BJ (cell line): ENCODE measurements around the gene TM4SF1. TPM values are rescaled to one million over a fixed set of nuclear protein-coding genes. Genes with fewer than 3 reads are reported as not detected.
A peak's percentile ranks its signal among the peaks of the same experiment; 100 is the strongest.
"Not testable (repeated sequence)": the region's sequence is repeated elsewhere in the genome, so short reads cannot be mapped to it uniquely, and the experiment has no call there.

Source experiments
- CTCF ChIA-PET: fragments of 350-600 bp; formaldehyde crosslinking; extraction: SDS; loops from one replicate; lab custom pipeline; 2021; ENCODE audit warnings: antibody characterized with exemption, inconsistent platforms; lab: Yijun Ruan, JAX
- POLR2A ChIA-PET: fragments of 300-600 bp; sonication (Branson Sonifier 250); formaldehyde crosslinking; extraction: SDS; loops from one replicate; lab custom pipeline; 2021; ENCODE audit warnings: antibody characterized with exemption; lab: Charles Lee
- DNase-seq: peaks from one replicate; pipeline ENCODE4 v3.0.0-alpha.2; 2011; ENCODE audit warnings: low read depth
- H3K27me3 ChIP-seq: 2 replicates; pipeline ENCODE4 v1.6.0; 2011; ENCODE audit warnings: low read length; ENCODE audit not compliant: control insufficient read depth, insufficient read depth
- H3K36me3 ChIP-seq: 2 replicates; pipeline ENCODE4 v1.5.1; 2011; ENCODE audit warnings: low read length; ENCODE audit not compliant: control insufficient read depth, insufficient read depth
- H3K4me3 ChIP-seq: 2 replicates; pipeline ENCODE4 v1.5.1; 2011; ENCODE audit warnings: low read depth, mild to moderate bottlenecking, control low read depth, low read length
- polyA plus RNA-seq: library from polyadenylated mRNA; depleted of rRNA; stranded (reverse); fragments of >200 nt; gene quantifications from 2 replicates; pipeline ENCODE4 v1.2.3, GENCODE V29; 2011
- TF ChIP-seq, protein P1 (sequence below): IDR thresholded peaks from 2 replicates; pipeline ENCODE4 v1.5.1; 2011; ENCODE audit warnings: low read depth, mild to moderate bottlenecking, control low read depth, inconsistent platforms, low read length, moderate library complexity; ENCODE audit not compliant: insufficient read depth

TM4SF1 gene
- polyA plus RNA-seq, 1 experiment = 48.0 TPM

DNA sequence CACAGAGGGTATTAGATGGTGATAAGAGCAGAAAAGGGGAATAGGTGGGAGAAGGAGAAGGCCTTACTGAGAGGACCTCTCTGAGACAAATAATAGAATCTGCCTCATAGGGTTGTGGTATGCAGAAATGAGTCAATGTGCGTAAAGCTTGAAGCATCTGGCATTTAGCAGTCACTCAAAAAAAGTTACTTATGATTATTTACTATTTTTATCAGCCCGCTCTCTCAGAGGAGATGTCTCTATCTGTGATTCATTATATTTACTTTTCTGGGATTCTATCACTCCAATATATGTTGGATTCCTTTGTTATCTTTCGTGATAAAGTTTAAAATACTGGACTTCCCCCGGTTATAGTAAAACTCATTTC is 4.6 kb upstream of the TM4SF1 start:
- H3K36me3 ChIP-seq = no peaks in the 10 kb centered on the region
- TF ChIP-seq, protein P1, sequence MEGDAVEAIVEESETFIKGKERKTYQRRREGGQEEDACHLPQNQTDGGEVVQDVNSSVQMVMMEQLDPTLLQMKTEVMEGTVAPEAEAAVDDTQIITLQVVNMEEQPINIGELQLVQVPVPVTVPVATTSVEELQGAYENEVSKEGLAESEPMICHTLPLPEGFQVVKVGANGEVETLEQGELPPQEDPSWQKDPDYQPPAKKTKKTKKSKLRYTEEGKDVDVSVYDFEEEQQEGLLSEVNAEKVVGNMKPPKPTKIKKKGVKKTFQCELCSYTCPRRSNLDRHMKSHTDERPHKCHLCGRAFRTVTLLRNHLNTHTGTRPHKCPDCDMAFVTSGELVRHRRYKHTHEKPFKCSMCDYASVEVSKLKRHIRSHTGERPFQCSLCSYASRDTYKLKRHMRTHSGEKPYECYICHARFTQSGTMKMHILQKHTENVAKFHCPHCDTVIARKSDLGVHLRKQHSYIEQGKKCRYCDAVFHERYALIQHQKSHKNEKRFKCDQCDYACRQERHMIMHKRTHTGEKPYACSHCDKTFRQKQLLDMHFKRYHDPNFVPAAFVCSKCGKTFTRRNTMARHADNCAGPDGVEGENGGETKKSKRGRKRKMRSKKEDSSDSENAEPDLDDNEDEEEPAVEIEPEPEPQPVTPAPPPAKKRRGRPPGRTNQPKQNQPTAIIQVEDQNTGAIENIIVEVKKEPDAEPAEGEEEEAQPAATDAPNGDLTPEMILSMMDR = no peak
- ChIA-PET POLR2A (interaction anchor here (0.6 kb wide), 1 partner anchor 492 kb away, joined by 11 read pairs; no protein-coding TSS in a partner anchor), CTCF (interaction anchor here (0.6 to 1.6 kb wide), 4 partner anchors 9 to 113 kb away, joined by 3 to 6 read pairs (median 4); no protein-coding TSS in a partner anchor)
- no peaks in the 10 kb centered on the region for H3K27me3 ChIP-seq
- H3K4me3 ChIP-seq = no peak overlapping the region
- DNase-seq = no peak

DNA sequence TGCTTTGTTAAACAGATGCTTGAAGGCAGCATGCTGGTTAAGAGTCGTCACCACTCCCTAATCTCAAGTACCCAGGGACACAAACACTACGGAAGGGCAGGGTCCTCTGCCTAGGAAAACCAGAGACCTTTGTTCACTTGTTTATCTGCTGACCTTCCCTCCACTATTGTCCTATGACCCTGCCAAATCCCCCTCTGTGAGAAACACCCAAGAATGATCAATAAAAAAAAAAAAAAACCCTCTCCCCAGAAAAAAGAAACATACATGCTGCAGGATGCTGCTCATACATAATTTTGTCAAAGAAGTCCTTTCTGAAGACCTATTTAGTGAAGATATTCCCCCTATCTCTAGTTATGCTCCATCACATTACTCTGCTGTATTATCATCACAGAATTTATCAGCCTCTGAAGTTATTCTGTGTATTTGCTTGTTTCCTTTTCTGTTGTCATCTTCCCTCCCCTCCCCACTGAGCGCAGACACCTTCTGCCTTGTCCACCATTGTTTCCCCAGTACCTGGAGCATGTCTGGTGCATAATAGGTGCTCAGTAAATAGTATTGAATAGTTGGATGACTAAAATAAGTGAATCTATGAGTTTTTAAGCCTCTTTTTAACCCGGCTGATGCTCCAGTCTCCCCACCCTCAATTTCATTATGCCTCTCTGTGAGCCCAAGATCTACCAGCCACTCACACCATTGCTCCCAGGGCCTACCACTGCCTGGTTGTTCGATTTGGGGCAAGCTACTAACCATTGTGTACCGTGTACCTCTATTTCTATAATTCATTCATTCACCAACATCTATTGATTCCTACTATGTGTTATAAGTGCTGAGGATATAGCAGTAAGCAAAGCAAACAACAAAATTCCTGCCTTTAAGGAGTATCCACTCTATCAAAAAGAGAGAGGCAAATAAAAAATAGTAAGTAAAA is 4.0 kb upstream of the TM4SF1 start:
- H3K36me3 ChIP-seq = no peaks in the 10 kb centered on the region
- POLR2A ChIA-PET = interaction anchor here (0.6 kb wide), 1 partner anchor 491 kb away, joined by 11 read pairs; no protein-coding TSS in a partner anchor
- DNase-seq = no peak
- H3K27me3 ChIP-seq = no peaks in the 10 kb centered on the region
- CTCF ChIA-PET = interaction anchor here (0.6 to 1.6 kb wide), 4 partner anchors 10 to 114 kb away, joined by 3 to 6 read pairs (median 4); no protein-coding TSS in a partner anchor
- TF ChIP-seq, protein P1 = no peak
- H3K4me3 ChIP-seq = no peak overlapping the region

DNA sequence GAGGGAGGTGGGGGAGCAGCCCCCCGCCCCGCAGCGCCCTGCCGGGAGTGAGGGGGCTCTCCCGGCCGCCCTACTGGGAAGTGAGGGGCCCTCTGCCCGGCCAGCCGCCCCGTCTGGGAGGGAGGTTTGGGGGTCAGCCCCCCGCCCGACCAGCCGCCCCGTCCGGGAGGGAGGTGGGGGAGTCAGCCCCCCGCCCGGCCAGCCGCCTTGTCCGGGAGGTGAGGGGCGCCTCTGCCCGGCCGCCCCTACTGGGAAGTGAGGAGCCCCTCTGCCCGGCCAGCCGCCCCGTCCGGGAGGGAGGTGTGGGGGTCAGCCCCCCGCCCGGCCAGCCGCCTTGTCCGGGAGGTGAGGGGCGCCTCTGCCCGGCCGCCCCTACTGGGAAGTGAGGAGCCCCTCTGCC is 2.8 kb upstream of the TM4SF1 start:
- CTCF ChIA-PET = not testable (repeated sequence)

DNA sequence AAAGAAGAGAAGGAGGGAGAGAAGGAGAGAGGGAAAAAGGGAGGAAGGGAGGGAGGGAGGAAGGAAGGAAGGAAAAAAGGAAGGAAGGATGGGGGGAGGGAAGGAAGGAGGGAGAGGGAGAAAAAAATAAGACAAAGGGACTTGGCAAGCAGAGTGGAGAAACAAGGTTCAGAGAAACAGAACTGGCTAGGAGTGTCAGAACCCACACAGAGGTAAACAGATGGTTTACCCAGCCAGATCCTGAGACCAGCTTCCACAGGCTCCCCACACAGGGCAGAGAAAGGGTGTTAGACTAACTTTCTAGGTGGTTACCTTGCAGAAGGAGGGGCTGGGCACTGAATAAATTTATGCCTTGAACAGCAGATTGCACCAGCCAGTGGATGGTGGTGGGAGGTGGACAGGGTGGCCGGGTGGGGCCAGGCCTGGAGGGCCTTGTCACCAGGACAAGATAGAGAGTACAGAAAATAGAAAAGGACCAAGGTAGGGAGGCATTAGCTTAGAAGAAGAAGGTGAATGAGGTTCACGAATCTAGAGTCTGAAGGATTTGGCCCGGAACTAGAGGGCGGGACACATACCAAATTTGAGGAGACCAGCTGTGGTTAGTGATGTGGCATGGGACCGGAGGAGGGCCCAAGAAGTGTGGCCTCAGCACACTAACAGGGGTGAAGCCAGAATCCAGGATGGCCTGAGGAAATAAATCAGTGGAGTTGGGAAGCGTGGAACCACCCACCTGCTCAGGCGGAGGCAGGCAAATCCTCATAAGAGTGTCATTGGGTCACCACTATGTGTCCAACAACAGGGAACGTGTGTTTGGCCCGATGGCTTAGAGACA is 1.2 kb upstream of the TM4SF1 start:
- no peak overlapping the region for H3K4me3 ChIP-seq
- H3K36me3 ChIP-seq = no peaks in the 10 kb centered on the region
- ChIA-PET POLR2A (no interaction called here), CTCF (interaction anchor here (2.2 kb wide), 1 partner anchor 101 kb away, joined by 10 read pairs; no protein-coding TSS in a partner anchor)
- no peaks in the 10 kb centered on the region for H3K27me3 ChIP-seq
- DNase-seq = no peak
- TF ChIP-seq, protein P1 = no peak

More for the DNA sequence above, 2.8 kb upstream of the TM4SF1 start:
- POLR2A ChIA-PET, H3K4me3 ChIP-seq, DNase-seq, H3K27me3 ChIP-seq, H3K36me3 ChIP-seq: not testable (repeated sequence)

DNA sequence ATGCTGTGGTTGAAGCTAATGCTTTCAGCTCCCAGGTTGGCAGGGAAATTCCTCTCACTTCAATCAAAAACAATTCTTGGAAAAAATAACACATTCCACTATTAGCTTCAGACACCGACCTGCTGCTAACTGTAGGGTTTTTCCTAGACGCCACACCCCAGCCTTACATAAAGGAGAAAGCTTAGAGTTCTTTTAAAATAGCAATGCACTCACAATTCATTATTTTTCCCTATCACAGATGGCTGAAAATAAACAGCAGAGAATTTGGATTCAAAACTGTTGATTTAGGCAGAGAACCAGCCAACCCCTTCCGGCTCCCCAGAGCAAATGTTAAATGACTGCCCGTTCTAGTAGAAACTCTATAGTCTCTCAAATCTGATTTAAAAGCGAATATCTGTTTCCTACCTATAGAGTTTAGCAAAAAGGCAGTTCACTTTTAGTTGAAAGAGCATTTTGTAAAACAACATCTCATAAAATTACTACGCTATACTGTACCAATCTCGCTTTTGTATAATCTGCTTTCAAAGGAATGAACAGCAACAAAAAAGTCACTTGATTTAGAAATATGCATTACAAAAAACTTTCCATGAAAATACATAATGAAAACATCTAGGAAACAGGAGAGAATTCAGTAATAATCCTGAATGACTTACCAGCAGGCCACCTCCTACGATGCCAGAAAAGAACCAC is 586 bp downstream of the TM4SF1 start:
- Histone ChIP-seq H3K4me3 (0 out of 2 replicates have a peak overlapping the region, but pooled peaks have one; percentile 3), H3K36me3 (no peaks in the 10 kb centered on the region), H3K27me3 (no peaks in the 10 kb centered on the region)
- TF ChIP-seq, protein P1 = no peak
- DNase-seq = no peak
- ChIA-PET POLR2A (no interaction called here), CTCF (interaction anchor here (0.5 to 0.7 kb wide), 2 partner anchors 61 to 68 kb away, joined by 3 read pairs; no protein-coding TSS in a partner anchor)
